WI38 (cell line): ENCODE measurements around the gene SIPA1L3.

Source experiments
- H3K4me3 ChIP-seq: 2 replicates; pipeline ENCODE4 v1.5.1; 2011; ENCODE audit warnings: low read depth, mild to moderate bottlenecking, control low read depth, low read length
- TF ChIP-seq, protein P1 (sequence below): IDR thresholded peaks from 2 replicates; pipeline ENCODE4 v1.5.1; 2012; ENCODE audit warnings: low read depth, mild to moderate bottlenecking, control low read depth, low read length

SIPA1L3 gene

DNA sequence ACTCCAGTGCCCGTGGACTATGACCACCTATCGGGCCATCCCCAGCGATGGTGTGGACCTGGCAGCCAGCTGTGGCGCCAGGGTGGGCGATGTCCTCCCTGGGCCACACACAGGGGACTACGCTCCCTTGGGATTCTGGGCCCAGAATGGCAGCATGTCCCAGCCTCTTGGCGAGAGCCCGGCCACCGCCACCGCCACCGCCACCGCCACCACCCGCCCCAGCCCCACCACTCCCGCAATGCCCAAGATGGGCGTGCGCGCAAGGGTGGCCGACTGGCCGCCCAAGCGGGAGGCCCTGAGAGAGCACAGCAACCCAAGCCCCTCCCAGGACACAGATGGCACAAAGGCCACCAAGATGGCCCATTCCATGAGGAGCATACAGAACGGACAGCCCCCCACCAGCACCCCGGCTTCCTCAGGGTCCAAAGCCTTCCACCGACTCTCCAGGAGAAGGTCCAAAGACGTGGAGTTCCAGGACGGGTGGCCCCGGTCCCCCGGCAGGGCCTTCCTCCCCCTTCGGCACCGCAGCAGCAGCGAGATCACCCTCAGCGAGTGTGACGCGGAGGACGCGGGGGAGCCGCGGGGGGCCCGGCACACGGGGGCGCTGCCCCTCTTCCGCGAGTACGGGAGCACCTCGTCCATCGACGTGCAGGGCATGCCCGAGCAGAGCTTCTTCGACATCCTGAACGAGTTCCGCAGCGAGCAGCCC, 174.7 kb downstream of the SIPA1L3 start:
- TF ChIP-seq, protein P1, sequence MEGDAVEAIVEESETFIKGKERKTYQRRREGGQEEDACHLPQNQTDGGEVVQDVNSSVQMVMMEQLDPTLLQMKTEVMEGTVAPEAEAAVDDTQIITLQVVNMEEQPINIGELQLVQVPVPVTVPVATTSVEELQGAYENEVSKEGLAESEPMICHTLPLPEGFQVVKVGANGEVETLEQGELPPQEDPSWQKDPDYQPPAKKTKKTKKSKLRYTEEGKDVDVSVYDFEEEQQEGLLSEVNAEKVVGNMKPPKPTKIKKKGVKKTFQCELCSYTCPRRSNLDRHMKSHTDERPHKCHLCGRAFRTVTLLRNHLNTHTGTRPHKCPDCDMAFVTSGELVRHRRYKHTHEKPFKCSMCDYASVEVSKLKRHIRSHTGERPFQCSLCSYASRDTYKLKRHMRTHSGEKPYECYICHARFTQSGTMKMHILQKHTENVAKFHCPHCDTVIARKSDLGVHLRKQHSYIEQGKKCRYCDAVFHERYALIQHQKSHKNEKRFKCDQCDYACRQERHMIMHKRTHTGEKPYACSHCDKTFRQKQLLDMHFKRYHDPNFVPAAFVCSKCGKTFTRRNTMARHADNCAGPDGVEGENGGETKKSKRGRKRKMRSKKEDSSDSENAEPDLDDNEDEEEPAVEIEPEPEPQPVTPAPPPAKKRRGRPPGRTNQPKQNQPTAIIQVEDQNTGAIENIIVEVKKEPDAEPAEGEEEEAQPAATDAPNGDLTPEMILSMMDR, result no peak
- H3K4me3 ChIP-seq, result no peak overlapping the region

DNA sequence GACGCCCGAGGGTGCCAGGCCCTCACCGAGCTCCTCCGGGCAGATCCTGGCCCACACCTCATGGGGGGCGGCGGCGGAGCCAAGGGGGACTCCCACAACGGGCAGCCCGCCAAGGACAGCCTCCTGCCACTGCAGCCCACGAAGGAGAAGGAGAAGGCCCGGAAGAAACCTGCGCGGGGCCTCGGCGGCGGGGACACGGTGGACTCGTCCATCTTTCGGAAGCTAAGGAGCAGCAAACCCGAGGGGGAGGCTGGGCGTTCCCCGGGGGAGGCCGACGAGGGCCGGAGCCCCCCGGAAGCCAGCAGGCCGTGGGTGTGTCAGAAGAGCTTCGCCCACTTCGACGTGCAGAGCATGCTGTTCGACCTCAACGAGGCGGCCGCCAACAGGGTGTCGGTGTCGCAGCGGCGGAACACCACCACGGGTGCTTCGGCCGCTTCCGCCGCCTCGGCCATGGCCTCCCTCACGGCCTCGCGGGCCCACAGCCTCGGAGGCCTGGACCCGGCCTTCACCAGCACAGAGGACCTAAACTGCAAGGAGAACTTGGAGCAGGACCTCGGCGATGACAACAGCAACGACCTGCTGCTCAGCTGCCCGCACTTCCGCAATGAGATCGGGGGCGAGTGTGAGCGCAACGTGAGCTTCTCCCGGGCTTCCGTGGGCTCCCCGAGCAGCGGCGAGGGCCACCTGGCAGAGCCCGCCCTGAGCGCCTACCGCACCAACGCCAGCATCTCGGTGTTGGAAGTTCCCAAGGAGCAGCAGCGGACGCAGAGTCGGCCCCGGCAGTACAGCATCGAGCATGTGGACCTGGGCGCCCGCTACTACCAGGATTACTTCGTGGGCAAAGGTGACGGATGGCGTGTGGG, 175.5 kb downstream of the SIPA1L3 start:
- H3K4me3 ChIP-seq, result no peak overlapping the region
- TF ChIP-seq, protein P1, result no peak

DNA sequence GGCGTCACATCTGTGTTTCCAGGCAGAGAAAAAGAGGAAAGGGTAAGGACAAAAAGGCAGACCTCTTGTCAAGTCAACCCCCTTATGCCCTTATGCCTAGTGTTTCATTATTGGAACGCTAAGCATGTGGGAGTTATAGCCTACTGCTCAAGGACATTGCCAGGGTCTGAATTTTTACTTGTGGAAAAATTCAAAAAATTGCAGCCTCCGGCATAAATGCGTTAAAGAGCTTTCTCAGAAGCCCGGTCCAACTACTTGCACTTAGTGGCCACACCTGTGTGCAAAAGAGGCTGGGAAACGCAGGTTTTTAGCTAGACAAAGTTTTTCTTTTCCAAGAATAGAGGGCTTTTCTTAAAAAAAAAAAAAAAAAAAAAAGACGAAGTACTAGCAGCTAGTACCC, 177.2 kb downstream of the SIPA1L3 start:
- TF ChIP-seq, protein P1, result no peak
- no peak overlapping the region for H3K4me3 ChIP-seq

DNA sequence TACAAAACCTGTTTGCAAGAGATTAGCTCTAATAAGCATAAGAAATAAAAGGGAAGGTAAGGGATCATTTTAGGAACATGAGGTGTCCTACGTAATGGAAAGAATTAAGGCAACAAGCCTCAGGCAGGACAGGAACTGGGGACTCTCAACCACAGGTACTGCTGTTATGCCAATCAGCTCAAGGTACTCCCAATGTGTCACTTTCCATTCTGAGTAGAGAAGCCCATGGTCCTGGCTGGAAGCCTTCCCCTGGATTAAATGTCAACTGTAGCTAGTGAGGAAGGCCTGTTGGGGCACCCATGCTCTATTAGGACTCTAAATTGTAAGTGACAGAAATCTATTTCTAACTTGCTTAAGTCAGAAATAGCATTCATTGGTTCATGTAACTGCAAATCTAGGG, 182.4 kb downstream of the SIPA1L3 start:
- TF ChIP-seq, protein P1, result no peak
- H3K4me3 ChIP-seq, result no peak overlapping the region

DNA sequence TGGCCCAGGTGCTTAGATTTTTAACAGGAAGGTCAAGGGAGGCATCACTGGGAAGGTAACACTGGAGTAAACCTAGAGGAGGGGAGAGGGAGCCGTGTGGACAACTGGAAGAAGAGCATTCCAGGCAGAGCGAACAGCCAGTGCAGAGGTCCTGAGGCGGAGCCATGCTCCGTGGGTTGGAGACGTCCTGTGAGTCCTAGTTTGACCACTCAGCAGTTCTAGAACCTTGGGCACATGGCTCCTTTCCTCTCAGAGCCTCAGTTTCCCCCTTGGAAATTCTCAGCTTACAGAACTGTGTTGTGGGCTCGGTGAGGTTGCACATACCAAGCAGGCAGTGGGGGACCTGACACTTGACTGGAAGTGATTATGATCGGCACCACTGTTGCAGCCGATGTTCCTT, 186.1 kb downstream of the SIPA1L3 start:
- H3K4me3 ChIP-seq, result no peak overlapping the region
- TF ChIP-seq, protein P1, result no peak

DNA sequence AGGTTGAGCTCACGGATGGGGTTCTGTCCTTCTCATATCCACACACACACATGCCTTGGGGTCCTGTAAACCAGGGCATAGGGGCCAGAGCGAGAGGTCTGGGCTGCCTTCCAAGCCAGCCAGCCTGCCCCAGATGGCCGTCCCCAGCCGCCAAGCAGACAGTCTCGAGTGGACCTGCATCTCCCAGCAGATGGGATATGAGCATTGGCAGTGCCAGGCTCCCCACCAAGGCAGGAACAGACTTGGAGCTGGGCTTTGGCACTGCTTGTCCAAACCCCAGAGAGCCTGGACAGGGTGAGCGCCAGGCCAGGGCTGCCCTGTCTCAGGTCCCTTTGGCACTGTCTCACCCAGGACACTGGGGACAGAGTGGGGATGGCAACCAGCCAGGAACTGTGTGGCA, 186.6 kb downstream of the SIPA1L3 start:
- no peak overlapping the region for H3K4me3 ChIP-seq
- TF ChIP-seq, protein P1, result no peak
